Activated gamma-delta T cell (primary cell): ENCODE measurements around the gene CDH16.
"Not testable (repeated sequence)": the region's sequence is repeated elsewhere in the genome, so short reads cannot be mapped to it uniquely, and the experiment has no call there.

ENCODE experiments used
- DNase-seq: peaks from one replicate; lab custom pipeline; 2025; lab: John Stamatoyannopoulos, UW
- total RNA-seq, 2 donors: gene quantifications; one replicate each; lab custom pipeline; 2026; lab: John Stamatoyannopoulos, UW

CDH16 gene, protein sequence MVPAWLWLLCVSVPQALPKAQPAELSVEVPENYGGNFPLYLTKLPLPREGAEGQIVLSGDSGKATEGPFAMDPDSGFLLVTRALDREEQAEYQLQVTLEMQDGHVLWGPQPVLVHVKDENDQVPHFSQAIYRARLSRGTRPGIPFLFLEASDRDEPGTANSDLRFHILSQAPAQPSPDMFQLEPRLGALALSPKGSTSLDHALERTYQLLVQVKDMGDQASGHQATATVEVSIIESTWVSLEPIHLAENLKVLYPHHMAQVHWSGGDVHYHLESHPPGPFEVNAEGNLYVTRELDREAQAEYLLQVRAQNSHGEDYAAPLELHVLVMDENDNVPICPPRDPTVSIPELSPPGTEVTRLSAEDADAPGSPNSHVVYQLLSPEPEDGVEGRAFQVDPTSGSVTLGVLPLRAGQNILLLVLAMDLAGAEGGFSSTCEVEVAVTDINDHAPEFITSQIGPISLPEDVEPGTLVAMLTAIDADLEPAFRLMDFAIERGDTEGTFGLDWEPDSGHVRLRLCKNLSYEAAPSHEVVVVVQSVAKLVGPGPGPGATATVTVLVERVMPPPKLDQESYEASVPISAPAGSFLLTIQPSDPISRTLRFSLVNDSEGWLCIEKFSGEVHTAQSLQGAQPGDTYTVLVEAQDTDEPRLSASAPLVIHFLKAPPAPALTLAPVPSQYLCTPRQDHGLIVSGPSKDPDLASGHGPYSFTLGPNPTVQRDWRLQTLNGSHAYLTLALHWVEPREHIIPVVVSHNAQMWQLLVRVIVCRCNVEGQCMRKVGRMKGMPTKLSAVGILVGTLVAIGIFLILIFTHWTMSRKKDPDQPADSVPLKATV
- total RNA-seq: 0 reads per million in 2 donors

GRCh38 chr16:66918803-66919568, at the start of gene CDH16:
TSS of gene CDH16 (minus strand) at chr16:66918885. CDS start at chr16:66918065, 820 bp downstream.
- DNase-seq: no peak

- no peak for DNase-seq
These were observed 45.4 kb upstream of the CDH16 start for GRCh38 chr16:66964049-66964448.

DNA sequence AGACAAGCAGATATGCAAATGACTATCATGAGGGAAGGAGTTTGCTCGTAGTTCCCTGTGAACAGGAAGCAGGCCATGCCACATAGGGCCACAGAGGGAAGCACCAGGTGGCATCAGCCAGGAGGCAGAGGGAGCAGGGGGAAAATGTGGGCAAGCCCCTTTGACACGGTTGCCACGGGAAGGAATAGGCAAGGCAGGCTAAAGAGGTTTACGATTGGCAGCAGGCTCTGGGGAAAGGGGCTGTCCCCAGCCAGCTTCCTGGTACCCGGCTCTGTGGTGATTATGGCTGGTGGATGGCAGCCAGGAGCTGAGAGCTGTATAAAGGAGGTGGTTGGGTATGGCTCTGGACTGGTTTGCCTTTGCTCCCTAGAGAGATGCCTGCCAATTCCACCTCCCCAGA, 43.2 kb upstream of the CDH16 start:
- DNase-seq: no peak

GRCh38 chr16:66961065-66961744, 42.5 kb upstream of the CDH16 start, which contains the start of gene CES3:
TSS of gene CES3 (plus strand) at chr16:66961266. CDS start at chr16:66961308, 42 bp downstream.
- no peak for DNase-seq

- no peak for DNase-seq
These were observed 41.6 kb upstream of the CDH16 start for GRCh38 chr16:66960270-66960669.

GRCh38 chr16:66959704-66960161, 41.0 kb upstream of the CDH16 start:
- DNase-seq: no peak

DNA sequence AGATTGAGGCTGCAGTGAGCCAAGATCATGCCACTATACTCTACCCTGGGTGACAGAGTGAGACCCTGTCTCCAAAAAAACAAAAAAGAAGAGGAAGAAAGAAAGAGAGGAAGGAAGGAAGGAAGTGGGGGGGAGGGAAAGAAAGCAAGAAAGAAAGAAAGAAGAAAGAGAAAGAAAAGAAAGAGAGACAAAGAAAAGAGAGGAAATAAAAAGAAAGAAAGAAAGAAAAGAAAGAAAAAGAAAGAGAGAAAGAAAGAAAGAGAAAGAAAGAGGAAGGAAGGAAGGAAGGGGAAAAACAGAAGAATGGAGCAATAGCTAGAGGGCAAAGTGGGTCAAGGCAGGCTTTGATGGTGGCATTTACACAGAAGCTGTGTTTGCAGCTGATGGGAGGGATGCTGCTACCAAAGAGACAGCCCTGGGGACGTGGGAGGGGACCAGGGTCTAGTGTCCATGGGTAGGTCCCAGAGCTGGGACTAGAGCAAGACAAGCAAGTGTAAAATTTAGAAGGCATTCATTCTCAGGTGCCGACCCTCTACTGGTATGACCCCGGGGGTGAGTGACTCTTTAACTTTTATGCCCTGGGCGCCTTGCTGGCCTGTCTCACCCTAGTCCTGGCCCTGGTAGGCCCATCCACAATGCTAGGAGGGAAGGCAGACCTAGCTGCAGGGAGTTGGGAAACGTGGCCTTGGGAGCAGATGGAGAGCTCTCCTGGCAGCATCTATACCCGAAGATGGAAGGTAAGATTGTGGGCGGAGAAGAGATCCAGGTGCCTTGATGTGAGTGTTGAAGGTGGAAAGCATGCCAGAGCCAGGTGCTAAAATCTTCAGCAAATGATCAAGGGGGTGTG, 40.4 kb upstream of the CDH16 start:
- DNase-seq: no peak

- DNase-seq: not testable (repeated sequence)
These were observed 37.4 kb upstream of the CDH16 start for GRCh38 chr16:66956154-66956457.

DNA sequence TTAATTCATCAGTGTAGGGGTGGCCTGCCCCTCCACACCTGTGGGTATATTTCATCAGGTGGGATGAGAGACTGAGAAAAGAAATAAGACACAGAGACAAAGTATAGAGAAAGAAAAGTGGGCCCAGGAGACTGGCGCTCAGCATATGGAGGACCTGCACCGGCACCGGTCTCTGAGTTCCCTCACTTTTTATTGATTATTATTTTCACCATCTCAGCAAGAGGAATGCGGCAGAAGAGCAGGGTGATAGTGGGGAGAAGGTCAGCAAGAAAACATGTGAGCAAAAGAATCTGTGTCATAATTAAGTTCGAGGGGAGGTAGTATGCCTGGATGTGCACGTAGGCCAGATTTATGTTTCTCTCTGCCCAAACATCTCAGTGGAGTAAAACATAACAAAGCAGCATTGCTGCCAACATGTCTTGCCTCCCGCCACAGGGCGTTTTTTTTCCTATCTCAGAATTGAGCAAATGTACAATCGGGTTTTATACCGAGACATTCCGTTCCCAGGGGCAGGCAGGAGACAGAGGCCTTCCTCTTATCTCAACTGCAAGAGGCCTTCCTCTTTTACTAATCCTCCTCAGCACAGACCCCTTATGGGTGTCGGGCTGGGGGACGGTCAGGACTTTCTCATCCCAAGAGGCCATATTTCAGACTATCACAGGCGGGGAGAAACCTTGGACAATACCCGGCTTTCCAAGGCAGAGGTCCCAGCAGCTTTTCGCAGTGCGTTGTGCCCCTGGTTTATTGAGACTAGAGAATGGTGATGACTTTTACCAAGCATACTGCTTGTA, 36.9 kb upstream of the CDH16 start:
- not testable (repeated sequence) for DNase-seq

DNA sequence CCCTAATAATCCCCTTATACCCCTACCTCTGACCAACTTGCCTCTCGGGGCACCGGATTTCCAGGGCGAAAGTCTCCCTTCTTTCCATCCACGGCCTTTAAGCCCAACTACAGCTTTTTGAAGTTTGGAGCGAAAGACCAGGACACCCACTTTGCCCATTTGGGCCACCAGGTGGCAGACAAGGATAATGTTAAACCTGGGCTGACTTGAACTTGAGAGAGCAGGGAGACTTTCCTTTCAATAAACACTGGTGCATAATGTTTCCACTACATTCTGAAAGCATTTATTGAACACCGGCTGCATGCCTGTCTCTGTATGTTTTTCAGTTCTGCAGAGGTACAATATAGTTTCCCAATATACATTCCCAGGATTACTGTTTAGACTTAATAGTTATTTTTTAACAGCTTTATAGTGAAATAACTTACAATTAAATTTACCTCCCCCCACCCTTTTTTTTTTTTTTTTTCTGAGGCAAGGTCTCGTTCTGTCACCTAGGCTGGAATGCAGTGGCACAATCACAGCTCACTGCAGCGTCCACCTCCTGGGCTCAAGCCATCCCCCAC, 35.5 kb upstream of the CDH16 start:
- no peak for DNase-seq

DNA sequence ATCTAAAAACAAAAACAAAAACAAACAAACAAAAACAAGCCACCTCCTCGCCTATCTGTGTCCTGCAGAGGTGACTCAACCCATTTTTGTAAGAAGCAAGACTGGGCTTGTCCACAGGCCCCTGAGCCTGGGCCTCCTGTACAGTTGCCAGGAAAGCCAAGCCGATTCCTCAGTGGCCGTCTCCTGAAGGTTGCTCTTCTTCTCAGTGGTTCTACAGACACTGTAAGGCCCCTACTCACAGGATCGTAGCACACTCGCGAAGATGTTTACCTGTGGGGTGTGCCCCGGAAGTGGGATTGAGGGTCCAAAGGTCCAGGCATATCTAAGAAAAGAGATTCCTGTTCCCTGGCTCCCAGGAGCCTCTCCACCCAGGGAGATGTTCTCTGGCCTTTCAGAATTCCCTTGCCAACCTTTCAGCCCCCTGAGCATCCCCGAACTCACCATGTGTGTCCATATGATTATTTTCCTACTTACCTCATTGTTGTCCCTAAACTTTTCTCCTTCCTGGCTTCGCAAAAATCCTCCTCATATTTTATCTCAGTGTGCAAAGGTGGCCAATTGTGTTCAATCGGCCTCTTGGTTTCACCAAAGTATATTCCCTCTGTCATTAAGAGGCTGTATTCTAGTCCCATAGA, 34.9 kb upstream of the CDH16 start:
- no peak for DNase-seq

DNA sequence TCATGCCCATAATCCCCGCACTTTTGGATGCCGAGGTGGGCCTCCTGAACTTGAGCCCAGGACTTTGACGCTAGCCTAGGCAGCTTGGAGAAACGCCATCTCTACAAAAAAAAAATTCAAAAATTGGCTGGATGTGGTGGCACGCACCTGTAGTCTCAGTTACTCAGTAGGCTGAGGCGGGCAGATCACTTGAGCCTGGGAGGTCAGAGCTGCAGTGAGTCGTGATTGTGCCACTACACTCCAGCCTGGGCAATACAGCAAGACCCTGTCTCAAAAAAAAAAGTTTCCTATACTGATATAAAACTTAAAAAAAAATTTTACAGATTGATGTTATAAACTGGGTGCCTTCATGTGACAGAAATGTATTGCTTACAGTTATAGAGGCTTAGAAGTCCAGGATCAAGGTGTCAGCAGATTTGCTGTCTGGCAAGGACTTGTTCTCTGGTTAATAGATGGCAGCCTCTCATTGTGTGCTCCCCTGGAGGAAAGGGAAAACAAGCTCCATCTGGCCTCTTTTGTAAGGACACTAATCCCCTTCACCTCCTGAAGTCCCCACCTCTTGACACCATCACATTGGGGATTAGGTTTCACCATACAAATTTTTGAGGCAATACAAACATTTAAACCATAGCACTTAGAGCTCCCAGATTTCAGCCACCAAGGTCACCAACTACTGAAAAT, 33.9 kb upstream of the CDH16 start:
- no peak for DNase-seq

DNA sequence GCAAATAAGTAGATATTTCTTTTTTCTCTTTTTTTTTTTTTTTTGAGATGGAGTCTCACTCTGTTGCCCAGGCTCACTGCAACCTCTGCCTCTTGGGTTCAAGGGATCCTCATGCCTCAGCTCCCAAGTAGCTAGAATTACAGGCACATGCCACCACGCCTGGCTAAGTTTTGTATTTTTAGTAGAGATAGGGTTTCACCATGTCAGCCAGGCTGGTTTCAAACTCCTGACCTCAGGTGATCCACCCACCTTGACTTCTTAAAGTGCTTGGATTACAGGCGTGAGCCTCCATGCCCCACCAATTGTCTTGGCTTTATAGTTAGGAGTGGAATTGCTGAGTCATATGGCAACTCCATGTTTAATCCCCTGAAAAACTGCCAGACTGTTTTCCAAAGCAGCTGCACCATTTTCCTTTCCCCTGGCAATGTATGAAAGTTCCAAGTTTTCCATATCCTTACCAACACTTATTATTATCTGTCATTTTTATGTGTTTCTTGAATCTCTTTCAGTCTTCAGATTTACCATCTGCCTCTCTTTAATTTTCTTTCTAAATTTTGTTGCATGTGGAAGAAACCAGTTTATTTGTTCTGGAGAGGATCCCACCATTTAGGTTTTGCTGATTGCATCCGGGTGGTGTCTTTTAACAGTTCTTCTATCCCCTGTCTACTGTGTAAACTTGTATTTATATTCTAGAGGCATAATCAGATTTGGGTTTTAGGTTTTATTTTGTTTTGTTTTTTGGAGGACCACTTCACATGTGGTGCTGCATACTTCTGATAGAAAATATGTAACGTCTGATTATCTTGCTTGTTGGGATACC, 32.5 kb upstream of the CDH16 start:
- DNase-seq: no peak

GRCh38 chr16:66950437-66950836, 31.8 kb upstream of the CDH16 start:
- no peak for DNase-seq

GRCh38 chr16:66949472-66949871, 30.8 kb upstream of the CDH16 start:
- DNase-seq: no peak

GRCh38 chr16:66948837-66949225, 30.1 kb upstream of the CDH16 start:
- DNase-seq: no peak

DNA sequence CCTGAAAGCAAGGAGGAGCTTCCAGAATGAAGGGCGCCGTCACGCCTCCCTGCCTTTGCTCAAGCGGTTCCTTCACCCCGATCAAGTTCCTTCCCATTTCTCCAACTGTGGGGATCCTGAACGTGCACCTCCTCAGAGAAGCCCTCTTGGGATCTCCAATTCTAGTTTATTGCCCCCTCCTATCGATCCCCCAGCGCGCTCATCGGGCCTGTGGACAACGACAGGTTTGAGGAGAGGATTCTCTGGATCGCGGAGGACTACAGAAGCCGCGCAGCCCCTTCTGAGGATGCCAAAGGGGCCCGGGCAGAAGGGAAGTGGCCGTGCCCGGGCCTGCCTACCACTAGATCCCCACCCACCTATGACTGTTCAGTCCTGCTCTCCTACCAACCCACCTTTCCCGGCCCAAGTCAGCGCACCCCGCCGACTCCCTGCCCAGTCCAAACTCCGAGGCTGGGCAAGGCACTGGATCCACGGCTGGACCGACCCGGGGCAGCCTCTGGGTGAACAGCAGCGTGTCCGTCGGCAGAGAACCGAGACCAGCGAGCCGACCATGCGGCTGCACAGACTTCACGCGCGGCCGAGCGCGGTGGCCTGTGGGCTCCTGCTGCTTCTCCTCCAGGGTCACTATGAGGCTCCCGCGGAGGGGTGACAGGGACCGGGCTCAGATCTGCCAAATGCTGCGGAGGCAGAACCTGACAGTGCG, 29.6 kb upstream of the CDH16 start:
- no peak for DNase-seq
